DMS 273 treated with DMSO at 0.1 percent for 48 hours (cell line): ENCODE data around the gene ELFN1.

Source experiments
- DNase-seq: peaks from one replicate; lab custom pipeline; 2025; lab: John Stamatoyannopoulos, UW

Gene ELFN1

DNA sequence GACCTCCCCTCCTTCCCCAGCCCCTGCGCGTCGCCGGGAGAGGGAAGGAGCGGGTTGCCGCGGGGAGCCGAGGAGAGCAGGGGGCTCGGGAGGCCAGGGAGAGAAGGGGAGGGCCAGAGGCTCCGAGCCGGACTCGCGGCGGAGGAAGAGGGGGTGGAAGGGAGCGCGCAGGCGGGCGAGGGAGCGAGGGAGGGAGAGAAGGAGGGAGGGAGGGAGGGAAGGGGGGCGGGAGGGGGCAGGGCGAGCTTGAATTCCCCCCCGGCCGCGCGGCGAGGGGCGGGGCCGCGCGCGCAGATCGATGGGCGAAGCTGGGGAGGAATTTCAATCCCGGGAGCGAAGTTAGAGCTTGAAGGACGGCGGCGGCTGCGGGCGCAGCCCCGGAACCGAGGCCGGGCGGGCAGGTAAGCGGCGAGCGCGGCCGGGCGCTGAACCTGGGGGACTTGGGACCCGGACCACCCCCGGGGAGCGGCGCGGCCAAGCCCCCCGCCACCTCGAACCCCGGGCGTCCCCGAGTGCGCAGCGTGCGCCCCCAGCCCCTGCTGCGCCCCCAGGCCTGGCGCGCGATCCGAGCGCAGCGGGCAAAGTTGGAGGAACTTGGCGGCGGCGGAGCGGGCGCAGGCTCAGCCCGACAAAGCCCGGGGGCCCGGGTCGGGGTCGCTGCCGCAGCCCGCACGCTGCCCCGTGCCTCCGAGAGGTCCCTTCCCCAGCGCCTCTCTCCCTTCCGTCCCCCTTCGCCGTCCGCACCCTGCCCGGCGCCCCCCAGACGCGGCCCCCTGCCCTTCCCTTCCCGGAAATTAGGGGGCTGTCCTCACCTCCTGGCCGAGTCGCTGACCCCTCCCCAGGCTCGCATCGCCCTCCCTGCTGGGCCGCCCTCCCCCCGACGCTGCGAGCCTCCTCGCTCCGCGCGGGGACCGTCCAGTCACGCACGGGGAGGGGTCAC is at the start of gene ELFN1:
ELFN1 (plus strand) TSS at position 324 of the 940 bp plus-strand sequence. CDS start 74,320 bp downstream, outside the sequence.
- peak; percentile 43 for DNase-seq

DNA sequence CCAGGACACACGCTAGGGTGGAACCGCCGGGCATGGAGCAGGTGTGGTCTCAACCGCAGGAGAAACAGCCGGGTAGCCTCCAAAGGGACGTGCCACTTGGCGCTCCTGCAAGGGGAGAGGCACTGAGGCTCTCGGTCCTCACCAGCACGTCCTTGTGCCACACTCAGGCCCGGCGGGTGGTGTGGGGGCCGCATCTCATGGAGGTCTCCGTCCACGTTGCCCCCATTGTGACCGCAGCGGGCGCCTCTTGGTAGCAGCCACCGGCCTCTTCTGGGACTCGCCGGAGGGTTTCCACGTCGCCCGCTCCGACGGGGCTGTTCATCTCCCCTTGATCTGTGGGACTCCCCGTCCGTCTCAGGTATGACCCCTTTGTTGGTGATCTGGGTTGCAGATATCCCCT is 49.2 kb upstream of the ELFN1 start:
- DNase-seq: no peak

DNA sequence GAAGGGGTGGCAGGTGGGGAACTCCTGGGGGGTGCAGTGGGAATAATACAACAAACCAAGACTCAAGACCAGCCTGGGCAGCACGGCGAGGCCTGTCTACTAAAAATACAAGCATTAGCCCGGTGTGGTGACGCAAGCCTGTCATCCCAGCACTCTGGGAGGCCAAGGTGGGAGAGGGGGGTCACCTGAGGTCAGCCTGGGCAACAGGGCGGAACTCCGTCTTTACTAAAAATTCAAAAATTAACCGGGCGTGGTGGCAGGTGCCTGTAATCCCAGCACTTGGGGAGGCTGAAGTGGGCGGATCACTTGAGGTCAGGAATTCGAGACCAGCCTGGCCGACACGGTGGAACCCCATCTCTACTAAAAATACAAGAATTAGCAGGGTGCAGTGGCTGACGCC is 48.4 kb upstream of the ELFN1 start:
- no peak for DNase-seq

DNA sequence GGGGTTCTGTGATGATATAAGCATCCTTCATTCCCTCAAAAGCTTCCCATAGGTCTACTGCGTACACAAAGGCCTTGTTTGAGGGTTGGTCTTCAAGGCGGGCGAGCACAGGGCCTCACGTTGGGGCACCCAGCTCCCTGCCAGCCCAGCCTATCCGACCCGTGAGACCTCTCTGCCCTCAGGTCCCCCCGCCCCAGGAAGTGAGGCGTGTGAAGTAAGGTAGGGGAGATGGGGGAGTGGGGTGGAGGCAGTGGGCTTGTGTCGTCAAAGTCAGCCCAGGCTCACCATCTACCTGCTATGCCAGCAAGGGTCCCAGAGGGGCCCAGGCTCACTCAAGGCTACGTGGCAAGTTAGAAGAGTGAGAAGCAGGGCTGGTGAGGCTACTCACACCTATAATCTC is 47.6 kb upstream of the ELFN1 start:
- DNase-seq: no peak

DNA sequence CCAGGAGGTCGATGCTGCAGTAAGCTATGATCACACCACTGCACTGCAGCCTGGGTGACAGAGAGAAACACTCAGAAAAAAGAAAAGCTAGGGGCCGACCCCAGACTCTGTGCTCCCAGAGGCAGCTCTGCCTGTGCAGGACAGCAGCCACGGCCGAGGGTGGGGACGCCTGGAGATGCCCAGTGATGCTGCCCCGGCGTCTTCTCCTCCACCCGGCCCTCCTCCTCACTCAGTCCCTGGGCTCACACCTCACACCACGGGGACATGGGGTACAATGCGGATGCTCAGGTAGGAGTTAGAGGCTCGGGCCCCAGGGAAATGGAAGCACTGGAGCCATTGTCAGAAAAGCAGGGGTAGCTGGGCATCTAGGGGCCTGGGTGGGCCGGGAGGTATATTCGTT is 46.3 kb upstream of the ELFN1 start:
- DNase-seq: no peak

DNA sequence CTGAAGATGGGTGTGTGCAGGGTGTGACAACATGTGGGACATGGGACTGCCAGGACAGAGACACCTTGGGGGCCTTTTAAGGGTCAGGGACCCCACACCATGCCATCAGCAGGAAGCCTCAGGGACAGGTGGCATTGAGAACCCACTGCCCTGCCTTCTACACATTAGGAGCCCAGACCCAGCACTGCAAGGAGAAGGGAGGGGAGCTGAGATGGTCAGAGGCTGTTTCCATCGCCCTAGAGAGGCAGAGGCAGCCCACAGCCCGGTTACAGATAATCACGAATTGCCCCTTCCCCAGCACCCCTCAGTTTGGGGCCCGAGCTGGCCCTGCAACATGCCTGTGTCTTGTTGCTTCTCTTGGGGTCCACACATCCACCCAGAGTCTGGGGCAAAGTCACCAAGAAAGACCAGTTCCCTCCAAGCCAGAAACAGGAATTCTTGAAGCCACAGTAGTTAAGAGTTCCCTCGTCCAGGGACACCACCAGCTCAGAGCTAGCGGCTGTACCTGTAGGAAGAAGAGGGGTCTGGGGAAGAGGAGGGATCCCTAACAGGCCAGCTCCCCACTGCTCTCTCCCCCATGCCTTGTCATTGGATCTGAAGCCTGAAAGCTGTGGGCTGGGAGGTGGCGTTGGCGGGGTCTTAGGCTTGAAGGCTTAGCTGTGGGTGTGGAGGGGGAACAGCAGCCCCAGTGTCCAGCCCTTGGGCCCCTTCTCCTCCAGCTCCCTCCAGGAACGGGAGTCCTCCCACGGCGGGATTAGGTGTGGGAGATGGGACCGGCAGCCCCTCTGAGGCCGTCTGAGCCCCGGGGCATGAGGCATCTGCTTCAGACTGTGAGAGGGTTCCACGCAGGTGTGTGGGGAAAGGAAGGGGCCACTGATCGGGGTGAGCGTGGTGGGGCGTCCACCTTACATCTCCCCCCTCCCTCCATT is 44.8 kb upstream of the ELFN1 start:
- no peak for DNase-seq

DNA sequence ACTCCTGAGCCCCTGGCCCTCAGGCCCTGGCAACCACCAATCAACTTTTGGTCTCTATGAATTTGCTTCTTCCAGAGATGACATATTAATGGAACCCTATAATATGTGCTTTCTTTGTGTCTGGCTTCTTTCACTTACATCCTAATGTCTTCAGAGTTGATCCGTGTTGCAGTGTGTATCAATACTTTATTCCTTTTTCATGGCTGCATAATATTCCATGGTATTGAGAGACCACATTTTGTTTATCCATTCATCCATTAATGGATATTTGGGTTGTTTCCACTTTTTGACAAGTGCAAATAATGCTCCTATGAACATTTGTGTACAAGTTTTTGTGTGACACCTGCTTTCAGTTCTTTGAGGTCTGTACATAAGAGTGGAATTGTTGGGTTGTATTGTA is 43.3 kb upstream of the ELFN1 start:
- DNase-seq: no peak

DNA sequence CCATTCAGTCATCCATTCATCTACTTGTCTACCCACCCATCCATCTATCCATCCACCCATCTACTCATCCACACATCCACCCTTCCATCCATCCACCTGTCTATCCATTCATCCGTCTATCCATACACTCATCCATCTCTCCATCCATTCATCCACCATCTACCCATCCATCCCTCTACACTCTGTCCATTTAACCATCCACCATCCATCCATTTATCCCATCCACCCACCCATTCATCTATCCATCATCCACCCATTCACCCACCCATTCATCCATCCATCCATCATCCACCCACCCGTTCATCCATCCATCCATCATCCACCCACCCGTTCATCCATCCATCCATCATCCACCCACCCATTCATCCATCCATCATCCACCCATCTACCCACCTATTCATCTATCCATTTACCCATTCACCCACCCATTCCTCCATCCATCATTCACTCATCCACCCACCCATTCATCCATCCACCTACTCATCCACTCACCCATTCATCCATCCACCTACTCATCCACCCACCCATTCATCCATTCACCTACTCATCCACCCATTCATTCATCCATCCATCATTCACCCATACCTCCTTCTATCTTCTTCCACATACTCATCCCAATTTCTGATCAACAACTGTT is 39.3 kb upstream of the ELFN1 start:
- DNase-seq: no peak

DNA sequence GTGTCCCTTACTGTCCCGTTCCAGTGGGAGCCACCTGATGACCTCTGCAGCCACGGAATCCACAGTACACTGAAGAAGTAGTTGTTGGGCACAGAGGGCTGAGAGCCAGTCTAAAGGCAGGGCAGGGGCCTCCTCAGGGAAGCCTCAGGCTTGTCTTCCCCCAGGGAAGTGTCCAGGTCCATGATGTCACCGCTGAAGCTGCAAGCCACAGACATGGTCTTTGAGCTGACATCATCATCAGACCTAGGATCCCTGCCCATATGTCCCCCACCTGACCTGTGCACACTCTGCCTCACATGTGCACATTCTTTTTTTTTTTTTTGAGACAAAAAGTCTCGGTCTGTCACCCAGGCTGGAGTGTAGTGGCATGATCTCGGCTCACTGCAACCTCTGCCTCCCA is 38.4 kb upstream of the ELFN1 start:
- DNase-seq: no peak

DNA sequence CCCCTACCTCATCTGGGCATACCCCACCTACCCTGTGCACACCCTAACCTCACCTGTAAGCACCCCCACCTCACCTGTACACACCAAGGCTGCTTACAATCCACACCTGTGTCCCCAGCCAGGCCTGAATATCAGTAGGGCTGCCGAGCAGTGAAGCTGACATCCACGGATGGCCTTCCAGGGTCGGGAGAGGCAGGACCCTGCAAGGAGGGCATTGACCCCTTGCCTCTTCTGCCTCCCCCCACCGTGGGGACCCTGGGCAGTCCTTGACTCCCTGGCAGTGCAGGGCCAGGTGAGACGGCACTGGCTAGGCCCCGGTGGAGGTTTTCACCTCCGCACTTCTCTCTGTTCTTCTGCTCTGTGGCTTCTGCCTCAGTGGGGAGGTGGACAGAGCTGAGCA is 37.6 kb upstream of the ELFN1 start:
- no peak for DNase-seq

DNA sequence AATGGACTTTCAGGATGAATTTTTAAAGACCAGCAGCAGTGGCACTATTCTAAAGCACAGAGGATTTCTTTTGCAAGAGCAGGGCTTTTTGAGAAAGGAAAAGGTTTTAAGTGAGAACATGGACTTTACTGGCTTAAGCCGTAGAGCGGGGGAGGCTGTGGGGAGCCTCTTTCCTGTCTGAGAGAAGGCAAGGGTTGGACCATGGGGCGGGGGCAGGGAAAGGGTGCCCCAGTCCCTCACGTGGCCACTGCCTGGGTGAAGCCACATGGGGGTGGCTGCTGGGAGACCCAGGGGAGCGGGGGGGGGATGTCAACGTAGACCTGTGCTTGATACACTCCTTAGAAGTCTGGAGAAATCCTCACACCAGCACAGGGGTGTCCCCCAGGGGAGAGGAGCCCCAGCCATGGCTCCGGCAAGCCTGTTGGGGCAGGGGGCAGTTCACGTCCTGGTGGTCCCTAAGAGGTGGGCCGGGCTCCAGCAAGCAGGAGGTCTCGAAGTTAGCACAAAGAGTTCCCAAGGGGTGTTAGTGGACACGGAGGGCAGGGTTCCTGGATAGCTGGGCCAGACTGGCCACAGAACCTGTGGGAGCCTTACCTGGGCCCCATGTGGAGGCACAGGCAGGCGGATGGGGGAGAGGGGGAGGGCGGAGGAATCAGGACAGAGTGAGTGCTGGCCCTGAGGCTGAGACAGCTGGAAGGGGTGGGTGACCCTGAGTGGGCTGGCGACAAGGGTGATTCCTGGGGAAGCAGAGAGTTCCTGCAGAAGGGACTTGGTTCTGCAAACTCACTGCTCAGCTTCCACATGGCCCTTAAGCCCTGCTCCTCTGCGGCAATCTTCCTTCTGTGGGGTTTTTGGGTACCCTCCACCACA is 36.9 kb upstream of the ELFN1 start:
- no peak for DNase-seq

DNA sequence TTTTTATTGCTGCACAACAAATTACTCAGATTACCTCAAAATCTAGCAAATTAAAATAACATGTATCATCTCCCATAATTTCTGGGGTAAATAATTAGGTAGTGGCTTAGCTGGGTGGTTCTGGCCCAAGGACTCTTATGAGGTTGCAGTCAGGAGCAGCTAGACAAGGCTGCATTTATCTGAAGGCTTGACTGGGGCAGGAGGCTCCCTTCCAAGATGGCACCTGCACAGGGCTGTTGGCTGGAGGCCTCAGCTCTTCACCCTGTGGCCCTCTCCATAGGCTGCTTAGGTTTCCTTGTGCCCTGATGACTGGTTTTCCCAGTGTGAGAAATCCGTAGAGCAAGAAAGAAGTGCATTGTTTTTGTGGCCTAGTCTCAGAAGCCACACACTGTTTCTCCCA is 34.7 kb upstream of the ELFN1 start:
- DNase-seq: no peak

DNA sequence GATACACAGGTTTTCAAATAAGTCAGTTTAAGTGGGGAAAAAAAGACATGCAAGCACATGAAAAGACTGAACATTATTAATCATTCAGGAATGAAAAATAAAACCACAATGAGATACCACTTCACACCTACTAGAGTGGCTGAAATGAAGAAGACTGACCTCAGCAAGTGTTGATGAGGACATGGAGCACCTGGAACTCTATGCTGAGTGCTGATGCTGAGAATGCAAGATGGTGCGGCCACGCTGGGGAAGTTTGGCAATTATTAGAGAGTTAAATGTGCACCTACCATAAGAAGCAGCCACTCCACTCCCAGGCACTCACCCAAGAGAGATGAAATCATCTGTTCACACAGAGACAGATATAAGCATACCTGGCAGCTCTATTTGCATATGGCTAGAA is 32.9 kb upstream of the ELFN1 start:
- DNase-seq: no peak

DNA sequence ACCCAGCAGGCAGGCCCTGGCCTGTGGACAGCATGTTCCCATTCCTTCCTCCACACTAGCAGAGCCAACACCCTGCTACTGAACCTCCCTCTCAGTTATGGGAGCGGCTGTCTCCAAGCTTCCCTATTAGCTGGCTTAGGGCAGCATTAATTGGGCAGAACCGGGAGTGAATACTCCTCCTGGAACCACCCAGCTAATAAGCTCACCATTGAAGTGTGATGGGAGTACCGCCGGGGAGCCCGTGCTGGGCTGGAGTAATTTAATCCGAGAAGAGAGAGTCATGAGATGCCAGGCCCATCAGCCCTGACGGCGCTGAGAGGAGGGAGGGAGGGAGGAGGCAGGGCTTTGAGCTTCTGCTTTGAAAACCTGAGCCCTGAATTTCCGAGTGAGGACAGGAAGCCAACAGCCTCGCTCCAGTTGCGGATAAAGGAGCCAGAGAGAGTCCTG is 31.8 kb upstream of the ELFN1 start:
- DNase-seq: no peak

DNA sequence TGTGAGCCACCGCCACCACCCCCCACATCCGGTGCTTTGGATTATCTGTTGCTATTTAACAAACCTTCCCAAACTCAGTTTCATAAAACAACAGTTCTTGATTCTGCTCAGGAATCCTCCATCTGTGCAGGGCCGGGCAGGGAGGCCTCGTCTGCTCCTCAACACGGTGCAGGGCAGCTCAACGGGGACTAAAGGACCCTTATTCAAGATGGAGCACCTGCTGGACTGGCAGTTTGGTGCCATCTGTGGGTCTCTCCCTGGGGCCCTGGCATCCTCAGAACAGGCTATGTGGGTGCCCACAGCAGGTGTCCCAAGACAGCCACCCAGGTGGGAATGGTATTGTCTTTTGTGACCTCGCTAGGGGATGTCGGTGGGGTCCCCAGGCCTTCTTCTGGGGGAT is 31.0 kb upstream of the ELFN1 start:
- no peak for DNase-seq

DNA sequence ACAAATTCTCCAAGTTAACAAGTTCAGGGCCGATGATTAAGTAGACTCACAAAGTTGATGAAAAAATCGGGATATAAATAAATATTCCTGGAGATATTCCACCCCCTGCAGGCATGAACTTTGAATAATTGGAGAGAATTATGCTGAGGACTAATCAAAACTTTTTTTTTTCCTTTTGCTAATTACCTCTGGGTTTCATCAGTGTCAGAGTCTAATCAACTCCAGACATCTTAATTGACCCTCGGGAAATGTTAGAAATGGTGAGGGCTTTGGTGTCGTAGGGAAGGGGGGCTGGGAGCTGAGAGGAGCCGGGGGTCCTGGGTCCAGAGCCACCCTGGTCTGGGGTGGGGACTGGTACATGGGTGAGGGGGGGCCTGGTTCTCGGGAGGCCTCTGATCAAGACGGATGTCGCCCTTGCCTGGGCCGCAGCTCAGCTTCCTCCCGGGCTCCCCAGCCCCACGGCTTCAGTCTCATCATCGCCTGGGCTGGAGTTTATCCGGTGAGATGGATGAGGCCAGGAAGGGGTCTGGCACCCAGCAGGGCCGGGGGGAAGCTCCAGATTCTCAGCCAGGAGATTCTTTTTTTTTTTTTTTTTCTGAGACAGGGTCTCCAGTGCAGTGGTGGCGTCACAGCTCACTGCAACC is 30.4 kb upstream of the ELFN1 start:
- no peak for DNase-seq

DNA sequence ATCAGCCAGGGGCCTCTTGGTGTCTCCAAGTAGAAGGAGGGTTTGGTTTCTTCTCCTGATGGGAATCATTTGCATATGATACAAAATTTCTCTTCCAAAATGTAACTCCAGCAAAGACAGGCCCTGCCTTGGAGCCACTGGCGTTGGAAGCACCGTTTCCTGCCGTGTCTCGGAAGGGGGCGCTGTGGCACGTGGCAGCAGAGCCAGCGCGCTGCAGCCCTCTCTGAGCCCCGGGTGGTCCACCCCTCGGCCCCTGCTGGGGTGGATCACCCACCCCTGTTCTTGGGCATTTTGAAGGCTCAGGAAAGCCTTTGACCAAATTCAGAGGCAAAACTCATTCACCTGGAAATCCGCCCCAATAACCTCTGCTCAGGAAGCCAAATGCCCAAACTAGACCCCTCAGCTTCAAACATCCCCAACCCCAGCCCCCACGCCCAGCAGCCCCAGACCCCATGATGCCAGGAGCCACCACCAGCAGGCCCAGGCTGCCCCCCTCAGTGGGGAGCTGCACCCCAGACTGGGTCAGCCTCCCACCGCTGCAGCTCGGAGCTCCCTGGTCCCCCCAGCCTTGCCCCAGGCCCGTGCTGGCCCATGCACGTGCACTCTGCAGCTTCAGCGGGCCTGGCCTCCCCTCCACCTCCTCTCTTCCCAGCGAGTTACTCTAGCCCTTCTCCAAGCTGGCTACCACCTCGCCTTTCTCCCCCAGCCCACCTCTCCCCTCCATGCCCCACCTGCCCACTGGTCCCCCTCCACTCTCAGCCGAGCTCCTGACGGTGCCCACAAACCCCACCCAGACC is 29.5 kb upstream of the ELFN1 start:
- DNase-seq: no peak

DNA sequence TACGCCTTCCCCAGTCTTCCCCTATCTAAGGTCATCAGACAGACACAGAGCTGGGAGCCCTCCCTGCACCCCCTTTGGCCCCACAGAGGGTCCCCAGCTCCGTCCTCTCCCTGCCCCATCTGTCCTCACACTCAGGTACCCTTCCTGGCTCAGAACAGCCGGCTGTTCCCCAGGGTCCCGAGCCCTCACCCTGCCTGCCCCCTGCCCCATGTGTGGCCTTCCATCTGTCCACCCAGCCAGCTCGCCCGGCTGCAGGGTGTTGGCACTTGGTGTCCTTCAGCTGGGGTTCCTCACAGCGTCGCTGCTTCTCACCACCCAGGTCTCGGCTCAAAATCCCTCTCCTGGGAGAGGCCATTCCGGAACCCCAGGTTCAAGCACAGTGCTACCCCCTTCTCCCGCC is 28.9 kb upstream of the ELFN1 start:
- DNase-seq: no peak

DNA sequence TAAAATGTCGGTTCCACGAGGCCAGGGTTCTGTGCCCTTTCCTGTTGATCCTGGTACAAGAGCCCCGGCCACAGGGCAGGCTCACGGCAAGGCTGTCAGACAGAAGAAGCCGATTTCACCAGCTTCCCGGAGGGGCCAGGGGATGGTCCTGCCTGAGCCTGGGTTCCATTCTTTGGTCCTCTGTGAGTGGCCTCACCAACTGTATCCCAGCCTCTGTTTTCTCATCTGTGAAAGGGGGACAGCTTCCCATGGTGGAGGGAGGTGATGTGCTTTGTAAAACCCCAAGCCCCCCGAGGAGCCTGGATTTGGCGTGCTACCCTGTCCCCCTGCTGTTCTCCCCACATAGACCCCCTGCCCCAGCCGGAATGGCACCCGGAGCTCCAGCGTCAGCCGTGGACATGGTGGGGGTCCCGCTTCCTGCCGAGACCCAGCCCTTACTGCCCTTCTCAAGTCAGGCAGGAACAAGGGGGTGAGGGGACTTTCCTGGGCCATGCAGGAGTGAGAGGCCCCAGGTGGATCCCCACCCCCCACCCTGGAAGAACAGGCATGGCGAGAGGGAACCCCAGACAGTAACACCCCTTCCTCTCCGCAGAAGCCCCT is 28.3 kb upstream of the ELFN1 start:
- DNase-seq: no peak

DNA sequence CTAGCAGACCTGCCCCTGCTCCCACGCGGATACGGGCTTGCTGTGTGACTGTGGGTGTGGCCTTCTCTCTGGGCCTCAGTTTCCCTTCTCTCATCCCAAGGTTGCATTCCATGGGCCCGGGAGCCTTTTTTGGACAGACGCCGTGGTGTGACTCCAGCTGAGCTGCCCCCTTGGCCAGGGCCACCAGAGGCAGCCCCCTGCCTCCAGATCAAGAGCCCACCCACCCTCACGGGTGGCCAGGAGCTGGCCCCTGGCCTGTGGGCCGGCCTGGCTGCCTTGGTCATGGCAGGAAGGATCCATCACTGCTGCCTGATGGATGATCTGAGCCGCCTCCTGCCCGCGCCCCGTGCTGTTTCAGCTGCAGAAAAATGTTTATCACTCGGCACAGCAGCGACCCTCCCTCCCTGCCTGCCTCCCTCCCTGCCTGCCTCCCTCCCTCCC is 27.8 kb upstream of the ELFN1 start:
- DNase-seq: no peak
